COLO829 (cell line): Measurements from ENCODE around the gene ARTN.

Source experiments
- DNase-seq: peaks from one replicate; pipeline ENCODE4 v3.0.0; 2012; ENCODE audit warnings: low spot score

ARTN gene

GRCh38 chr1:43933386-43934100, at the start of gene ARTN:
TSS of gene ARTN (plus strand) at chr1:43933801. CDS start at chr1:43935657, 1,856 bp downstream.
- DNase-seq: no peak

GRCh38 chr1:43885279-43885801, 48.3 kb upstream of the ARTN start:
- DNase-seq: no peak

GRCh38 chr1:43887748-43888147, 45.9 kb upstream of the ARTN start:
- no peak for DNase-seq

- no peak for DNase-seq
Measured at GRCh38 chr1:43890815-43891214, 42.8 kb upstream of the ARTN start.

GRCh38 chr1:43893006-43893405, 40.6 kb upstream of the ARTN start:
- DNase-seq: no peak

- DNase-seq: no peak
Measured at GRCh38 chr1:43898981-43899380, 34.6 kb upstream of the ARTN start.

- DNase-seq: no peak
Measured at GRCh38 chr1:43900386-43900785, 33.2 kb upstream of the ARTN start.

- DNase-seq: no peak
Measured at GRCh38 chr1:43901196-43901961, 32.2 kb upstream of the ARTN start.

- DNase-seq: no peak
Measured at GRCh38 chr1:43902058-43902831, 31.4 kb upstream of the ARTN start.

- DNase-seq: no peak
Measured at GRCh38 chr1:43904660-43905551, 28.7 kb upstream of the ARTN start.

- DNase-seq: no peak
Measured at GRCh38 chr1:43908226-43908625, 25.4 kb upstream of the ARTN start.

GRCh38 chr1:43908858-43909257, 24.7 kb upstream of the ARTN start:
- no peak for DNase-seq

GRCh38 chr1:43910343-43910742, 23.3 kb upstream of the ARTN start:
- no peak for DNase-seq

- no peak for DNase-seq
Measured at GRCh38 chr1:43912607-43913006, 21.0 kb upstream of the ARTN start.

GRCh38 chr1:43913051-43913501, 20.5 kb upstream of the ARTN start:
- no peak for DNase-seq

GRCh38 chr1:43913666-43914360, 19.8 kb upstream of the ARTN start:
- no peak for DNase-seq

GRCh38 chr1:43914576-43915525, 18.8 kb upstream of the ARTN start:
- no peak for DNase-seq

GRCh38 chr1:43919906-43920305, 13.7 kb upstream of the ARTN start:
- no peak for DNase-seq

- no peak for DNase-seq
Measured at GRCh38 chr1:43921022-43921421, 12.6 kb upstream of the ARTN start.

- no peak for DNase-seq
Measured at GRCh38 chr1:43924516-43924915, 9.1 kb upstream of the ARTN start.
